DOHH2 (cell line): ENCODE results near the gene USP2.

Experiments
- EZH2phosphoT487 ChIP-seq: fragments of 200-600 bp; sonication (generic); IDR thresholded peaks from 2 replicates; pipeline ENCODE4 v1.6.1; 2017; ENCODE audit warnings: borderline replicate concordance, mild to moderate bottlenecking, antibody characterized with exemption, low read length, moderate library complexity, mixed read lengths
- TF ChIP-seq, protein P1 (sequence below): fragments of 200-600 bp; sonication (generic); IDR thresholded peaks from one replicate; pipeline ENCODE4 v1.5.1; 2014; ENCODE audit warnings: antibody characterized with exemption, mild to moderate bottlenecking, low read depth, low read length; ENCODE audit not compliant: poor library complexity, severe bottlenecking

DNA sequence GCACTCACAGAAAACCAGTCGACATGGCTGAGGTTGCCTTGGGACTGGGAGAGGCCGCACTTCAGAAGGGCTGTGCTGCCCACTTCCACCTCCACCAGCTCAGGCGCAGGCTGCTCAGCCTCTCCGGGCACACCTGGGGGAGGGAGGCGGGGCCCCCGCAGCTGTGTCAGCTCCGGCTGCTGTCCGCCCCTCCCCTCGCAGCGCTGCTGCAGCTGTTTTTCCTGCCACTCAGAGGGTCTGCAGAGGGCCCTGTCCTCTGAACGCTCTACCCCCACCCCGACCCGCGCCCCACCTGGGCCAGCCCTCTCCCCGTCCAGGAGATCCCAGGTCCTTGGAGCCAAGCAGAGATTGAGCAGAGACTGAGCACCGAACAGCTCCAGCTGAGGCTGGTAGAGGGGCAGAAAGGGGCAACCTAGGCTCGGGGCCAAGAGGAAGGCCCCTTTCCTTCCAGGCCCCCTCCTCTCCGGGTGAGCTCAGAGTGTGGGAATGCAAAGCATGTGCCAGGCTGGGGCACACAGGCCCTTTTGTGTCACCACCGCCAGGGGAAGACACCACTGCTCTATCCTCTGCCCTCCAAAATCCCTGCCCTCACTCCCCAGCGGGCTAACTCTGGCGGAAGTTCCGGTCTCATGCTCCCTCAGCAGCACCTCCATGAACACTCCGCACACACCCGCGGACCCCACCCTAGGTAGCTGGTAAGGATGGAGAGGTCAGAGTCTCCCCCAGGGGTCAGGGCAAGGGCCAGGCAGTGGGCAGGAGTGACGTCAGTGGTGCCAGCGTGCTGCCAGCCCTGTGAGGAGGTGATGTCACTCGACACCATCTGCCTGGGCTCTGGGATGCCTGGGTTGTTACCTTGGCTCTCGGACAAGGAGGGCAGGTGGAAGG is 66.1 kb downstream of the USP2 start:
- TF ChIP-seq EZH2phosphoT487 = no peak
- TF ChIP-seq, protein P1, sequence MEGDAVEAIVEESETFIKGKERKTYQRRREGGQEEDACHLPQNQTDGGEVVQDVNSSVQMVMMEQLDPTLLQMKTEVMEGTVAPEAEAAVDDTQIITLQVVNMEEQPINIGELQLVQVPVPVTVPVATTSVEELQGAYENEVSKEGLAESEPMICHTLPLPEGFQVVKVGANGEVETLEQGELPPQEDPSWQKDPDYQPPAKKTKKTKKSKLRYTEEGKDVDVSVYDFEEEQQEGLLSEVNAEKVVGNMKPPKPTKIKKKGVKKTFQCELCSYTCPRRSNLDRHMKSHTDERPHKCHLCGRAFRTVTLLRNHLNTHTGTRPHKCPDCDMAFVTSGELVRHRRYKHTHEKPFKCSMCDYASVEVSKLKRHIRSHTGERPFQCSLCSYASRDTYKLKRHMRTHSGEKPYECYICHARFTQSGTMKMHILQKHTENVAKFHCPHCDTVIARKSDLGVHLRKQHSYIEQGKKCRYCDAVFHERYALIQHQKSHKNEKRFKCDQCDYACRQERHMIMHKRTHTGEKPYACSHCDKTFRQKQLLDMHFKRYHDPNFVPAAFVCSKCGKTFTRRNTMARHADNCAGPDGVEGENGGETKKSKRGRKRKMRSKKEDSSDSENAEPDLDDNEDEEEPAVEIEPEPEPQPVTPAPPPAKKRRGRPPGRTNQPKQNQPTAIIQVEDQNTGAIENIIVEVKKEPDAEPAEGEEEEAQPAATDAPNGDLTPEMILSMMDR = no peak
